NCI-H510A treated with DMSO at 0.1 percent for 48 hours (cell line): Measurements from ENCODE around the gene EIF2B2.

Experiments
- DNase-seq: peaks from one replicate; lab custom pipeline; 2025; lab: John Stamatoyannopoulos, UW

EIF2B2 gene

GRCh38 chr14:75002392-75003249, at the start of gene EIF2B2:
TSS of gene EIF2B2 (plus strand) at chr14:75002921. CDS start at chr14:75002991, 70 bp downstream.
- DNase-seq = peak; percentile 94

DNA sequence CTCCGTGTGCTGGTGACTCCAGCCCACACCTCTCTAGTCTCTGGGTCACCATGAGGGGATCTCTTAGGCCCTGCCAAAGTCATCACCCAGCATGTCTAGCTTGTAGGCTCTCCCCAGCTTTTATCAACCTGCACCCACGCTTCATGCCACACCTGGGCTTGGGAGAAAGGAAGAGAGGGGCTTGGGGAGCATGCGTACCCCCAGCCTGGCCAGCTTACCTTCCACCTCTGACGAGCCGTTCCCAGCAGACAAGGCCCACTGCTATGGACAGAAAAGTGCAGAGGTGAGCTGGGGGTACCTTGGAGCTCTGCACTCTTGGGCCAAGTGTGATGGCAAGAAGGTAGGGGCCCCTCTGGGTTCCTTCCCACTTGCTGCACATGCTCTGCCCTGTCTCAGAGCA, 49.0 kb upstream of the EIF2B2 start:
- no peak for DNase-seq

DNA sequence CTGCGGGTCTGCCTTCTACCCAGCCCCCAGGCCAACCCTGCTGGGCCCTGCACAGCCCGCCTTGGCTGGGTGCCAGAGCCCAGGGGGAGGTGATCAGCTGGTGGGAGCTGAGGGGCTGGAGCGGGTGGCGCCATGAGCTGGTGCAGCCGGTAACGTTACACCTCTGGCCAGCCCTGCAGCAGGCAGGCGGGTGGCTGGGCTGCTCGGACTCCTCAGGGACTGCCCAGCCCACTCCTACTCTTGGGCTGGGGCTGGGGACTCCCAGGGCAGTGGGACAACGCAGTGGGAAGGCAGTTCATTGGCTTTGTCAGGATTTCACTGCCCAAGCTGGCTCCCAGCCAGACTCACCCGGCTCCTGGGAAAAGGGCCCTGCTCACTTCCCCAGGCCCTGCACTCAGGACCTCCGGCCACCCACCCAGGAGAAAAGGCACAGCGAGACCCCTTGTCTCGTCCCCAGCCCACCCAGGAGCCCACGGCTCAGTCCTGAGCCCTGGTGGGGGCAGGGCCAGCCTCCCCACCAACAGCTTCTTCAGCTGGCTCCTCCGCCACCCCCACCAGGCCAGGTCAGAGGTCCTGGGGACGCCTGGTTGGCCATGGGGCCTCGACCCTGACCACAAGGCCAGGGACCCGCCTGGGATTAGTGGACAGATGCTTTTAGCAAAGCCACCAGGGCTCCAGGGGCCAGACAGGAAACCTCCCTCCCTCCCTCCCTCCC, 48.3 kb upstream of the EIF2B2 start:
- peak; percentile 17 for DNase-seq

DNA sequence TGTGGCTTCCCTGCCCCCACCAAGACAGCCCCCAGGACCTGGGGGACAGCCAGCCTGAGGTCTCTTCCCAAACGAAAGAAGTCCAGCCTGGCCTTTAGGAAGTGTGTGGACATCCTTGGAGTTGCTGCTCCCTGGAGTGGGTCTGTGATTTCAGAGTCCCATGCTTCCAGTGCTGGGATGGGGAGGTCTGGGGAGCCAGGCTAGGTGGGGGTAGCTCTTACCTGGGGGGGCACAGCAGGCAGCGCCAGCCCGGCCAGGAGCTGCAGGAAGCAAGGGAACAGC, 47.8 kb upstream of the EIF2B2 start:
- no peak for DNase-seq

DNA sequence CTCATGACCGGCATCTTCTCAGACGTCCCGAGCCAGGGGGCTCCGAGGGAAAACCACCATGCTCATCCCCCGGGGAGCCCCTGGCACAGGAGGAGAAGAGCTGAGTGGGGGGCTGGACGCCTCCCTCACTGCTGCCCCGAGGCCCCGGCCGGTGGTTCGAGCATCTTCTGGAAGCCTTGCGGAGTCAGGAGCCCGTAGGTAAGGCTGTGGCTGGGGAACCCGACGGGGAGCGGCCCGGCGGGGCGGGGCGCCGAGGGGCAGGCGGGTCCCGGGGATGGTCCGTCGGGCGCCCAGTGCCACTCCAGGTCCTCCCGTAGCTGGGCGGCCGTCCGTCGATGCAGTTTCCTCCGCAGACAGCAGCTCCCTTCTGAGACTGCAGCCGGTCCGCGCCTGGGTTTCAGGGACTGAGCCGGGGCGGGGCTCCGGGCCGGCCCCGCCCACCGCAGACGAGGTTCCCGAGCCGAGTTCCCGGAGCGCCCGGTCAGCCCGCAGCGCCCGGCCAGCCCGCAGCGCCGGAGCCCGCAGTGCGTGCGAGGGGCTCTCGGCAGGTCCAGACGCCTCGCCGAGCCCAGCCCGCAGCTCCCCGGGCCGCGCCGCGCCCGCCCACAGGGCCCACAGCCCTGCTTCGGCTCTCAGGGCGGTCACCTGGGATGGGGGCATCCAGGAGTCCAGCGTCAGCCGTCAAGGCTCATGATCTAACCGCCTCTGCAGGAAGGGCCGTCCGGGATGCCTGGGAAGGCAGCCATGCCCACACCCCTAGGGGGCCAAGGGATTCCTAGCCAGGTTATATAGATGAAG, 47.3 kb upstream of the EIF2B2 start, which contains the start of gene PGF:
Gene PGF, minus strand, starts transcription at position 369 of the 798 bp plus-strand sequence. Its CDS starts 355 bp downstream, at position 14.
- DNase-seq = peak; percentile 48

GRCh38 chr14:74956027-74956279, 46.8 kb upstream of the EIF2B2 start:
- no peak for DNase-seq

GRCh38 chr14:74956280-74957072, 46.2 kb upstream of the EIF2B2 start:
- DNase-seq = no peak

DNA sequence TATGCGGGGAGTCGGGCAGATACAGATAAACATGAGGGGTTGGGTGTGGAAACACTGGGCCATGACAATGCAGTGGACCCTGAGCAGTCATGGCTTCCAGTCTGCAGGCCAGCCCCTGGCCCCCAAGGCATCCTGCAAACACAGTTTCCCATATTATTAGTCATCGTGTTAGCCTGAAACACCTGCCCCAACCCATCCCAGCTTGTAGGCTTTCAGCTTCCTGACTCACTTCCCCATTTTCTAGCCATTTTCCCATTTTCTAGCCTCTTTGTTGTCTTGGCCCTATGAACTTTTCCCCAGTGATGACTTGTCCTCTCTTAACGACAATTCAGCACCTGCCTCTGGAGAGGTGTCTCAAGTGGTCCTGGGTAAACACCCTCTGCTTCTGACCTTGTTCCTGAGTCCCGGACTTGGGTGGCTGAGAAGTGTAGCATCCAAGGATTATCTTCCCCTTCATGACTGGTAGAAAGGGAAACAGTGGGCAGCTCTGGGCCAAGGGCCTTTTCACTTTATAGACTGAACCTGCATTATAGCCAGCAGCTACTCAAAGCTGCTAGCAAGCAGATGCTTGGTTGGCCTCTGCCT, 43.0 kb upstream of the EIF2B2 start:
- DNase-seq = no peak

GRCh38 chr14:74960736-74961135, 42.0 kb upstream of the EIF2B2 start:
- no peak for DNase-seq

- no peak for DNase-seq
These were observed 41.3 kb upstream of the EIF2B2 start for GRCh38 chr14:74961238-74961911.

DNA sequence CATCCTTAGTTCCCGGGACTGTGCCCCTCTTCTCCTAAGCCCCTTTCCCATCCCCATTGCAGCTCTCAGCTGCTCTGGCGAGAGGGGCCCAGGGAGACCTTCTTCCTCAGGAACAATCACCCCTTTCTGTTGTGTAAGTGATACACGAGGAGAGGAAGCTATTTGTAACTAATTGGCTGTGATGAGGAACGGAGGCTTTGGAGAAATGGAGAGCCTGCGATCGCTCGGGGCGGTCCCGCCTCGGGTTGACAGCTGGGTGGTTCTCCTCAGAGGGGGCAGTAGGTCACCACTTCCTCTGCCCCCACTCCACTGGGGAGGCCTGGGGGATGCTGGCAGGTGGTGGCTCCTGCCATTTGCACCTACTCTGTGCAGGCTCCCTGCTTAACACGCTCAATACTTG, 40.7 kb upstream of the EIF2B2 start:
- DNase-seq = no peak

GRCh38 chr14:74962493-74962892, 40.2 kb upstream of the EIF2B2 start:
- no peak for DNase-seq

DNA sequence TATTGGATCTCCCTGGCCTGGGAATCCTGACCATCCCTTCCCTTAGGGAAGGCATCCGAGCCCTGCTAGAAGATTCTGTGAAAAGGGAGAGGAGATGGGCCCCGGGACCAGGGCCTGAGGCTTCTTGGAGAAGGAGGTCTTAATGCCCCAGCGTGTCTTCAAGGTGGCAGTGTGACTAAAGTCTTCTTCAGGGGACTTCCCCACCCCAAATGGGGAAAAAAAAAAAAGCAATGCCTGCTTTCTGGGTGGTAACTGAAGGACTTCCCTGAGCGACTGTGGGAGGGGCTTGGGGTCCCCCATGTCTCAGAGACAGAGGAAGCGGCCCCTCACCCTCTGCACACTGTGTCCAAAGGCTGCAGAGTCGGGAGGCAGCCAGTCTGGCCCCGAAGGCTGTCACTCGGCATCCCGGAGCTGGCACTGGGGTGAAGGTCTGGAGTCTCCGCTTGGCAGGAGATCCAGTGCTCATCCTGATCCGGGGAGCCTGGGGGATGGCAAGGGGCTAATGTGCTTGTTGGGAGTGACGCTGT, 39.5 kb upstream of the EIF2B2 start:
- DNase-seq = no peak

GRCh38 chr14:74963705-74964271, 38.9 kb upstream of the EIF2B2 start:
- DNase-seq = no peak

DNA sequence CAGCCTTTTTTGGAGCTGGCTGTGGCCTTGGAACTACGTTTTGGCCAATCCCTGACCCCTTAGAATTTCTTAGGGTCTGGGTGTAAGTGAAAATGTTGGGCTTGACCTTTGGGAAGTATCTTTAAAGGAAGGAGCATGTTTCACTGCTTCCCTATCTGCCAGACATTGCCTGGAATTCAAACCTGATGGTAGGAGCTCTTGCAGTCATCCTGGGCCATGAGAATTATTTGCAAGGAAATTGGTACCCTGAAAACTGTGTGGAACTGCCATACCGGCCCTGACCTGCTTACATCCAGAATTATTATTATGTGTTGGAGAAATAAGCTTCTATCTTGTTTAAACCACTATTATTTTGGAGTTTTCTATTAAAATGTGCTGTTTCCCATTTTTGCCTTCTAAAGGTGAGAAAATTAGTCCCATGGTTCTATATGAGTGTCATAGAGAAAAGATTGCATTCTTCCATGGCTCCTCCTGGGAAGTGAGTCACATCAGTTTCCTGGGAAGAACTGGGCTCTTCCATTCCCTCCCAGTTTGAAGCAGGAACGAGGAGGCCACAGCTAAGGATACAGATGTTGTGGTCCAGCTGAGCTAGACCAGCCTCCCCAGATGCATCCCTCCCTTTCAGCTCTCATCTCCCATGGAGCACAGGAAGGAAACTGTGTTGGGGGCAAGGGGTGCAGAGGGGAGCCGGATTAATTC, 37.8 kb upstream of the EIF2B2 start:
- DNase-seq = no peak

- DNase-seq = no peak
These were observed 37.1 kb upstream of the EIF2B2 start for GRCh38 chr14:74965486-74966153.

DNA sequence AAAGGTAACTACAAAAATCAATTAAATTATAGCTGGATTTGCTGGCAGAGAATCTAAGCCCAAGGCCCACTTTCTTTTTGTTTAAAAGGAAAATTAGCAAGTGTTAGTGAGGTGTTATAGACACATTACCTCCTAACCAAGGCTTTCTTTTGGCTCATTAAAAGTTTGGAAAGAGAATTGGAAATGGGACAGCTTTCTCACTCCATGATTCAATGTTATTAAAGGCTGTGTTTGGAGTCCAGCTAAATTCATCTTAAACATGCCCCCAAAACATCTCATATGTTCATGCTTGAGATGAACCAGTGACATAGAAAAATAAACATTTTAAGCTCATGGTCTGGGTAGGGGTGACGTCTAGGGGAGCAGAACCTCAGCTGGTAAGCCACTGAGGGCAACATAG, 33.9 kb upstream of the EIF2B2 start:
- no peak for DNase-seq

GRCh38 chr14:74973003-74973653, 29.6 kb upstream of the EIF2B2 start:
- DNase-seq = no peak

DNA sequence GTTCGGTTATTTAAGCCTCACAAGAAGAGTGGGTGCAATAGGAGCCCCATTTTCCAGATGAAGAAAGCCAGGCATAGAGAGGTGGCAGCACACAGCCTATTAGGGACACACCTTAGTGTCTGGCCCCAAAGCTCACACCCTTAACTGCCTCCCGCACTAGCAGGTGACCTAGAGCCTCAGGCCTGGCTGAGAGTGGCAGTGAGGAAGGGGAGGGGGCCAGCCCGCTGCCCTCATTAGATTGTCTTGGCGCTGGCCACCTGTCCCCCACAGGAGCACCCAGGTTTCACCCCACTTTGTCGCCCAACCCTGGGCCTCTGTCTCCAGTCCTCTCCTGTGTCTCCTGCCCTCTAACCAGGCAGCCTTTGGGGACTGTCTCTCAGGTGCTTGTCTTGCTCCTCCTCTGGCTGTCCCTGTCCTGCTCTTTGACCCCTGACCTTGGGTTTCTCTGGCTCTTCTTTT, 28.8 kb upstream of the EIF2B2 start:
- no peak for DNase-seq
